Fibroblast of skin of left biceps (primary cell): ENCODE data around the gene AKAP10.
A peak's percentile ranks its signal among the peaks of the same experiment; 100 is the strongest.
"Not testable (repeated sequence)": the region's sequence is repeated elsewhere in the genome, so short reads cannot be mapped to it uniquely, and the experiment has no call there.

Experiments used
- DNase-seq, 2 experiments: peaks; one replicate each; pipeline ENCODE4 v3.0.0-alpha.2; 2013; ENCODE audit warnings: low read depth in 2 of 2

AKAP10 gene

GRCh38 chr17:19933628-19934027 lies 44.0 kb downstream of the AKAP10 start:
- no peak for DNase-seq

GRCh38 chr17:19933221-19933620 lies 44.4 kb downstream of the AKAP10 start:
- no peak for DNase-seq

GRCh38 chr17:19928299-19928698 lies 49.3 kb downstream of the AKAP10 start:
- no peak for DNase-seq

GRCh38 chr17:19915245-19915978 lies 62.2 kb downstream of the AKAP10 start:
- DNase-seq = no peak

- DNase-seq = no peak
These were observed 66.6 kb downstream of the AKAP10 start for GRCh38 chr17:19911033-19911432.

- DNase-seq = no peak
These were observed 68.5 kb downstream of the AKAP10 start for GRCh38 chr17:19909139-19909538.

GRCh38 chr17:19905502-19905901 lies 72.1 kb downstream of the AKAP10 start:
- no peak for DNase-seq

GRCh38 chr17:19904924-19905323 lies 72.7 kb downstream of the AKAP10 start:
- DNase-seq = no peak

GRCh38 chr17:19904412-19904811 lies 73.2 kb downstream of the AKAP10 start:
- no peak for DNase-seq

- no peak for DNase-seq
These were observed 76.8 kb downstream of the AKAP10 start for GRCh38 chr17:19900809-19901208.

GRCh38 chr17:19897903-19898302 lies 79.7 kb downstream of the AKAP10 start:
- DNase-seq = peak; percentile 21 to 25

GRCh38 chr17:19897090-19897837 lies 80.4 kb downstream of the AKAP10 start:
- no peak for DNase-seq

- DNase-seq = no peak
These were observed 80.9 kb downstream of the AKAP10 start for GRCh38 chr17:19896679-19897078.

- not testable (repeated sequence) for DNase-seq
These were observed 87.1 kb downstream of the AKAP10 start for GRCh38 chr17:19890554-19890953.

- DNase-seq = not testable (repeated sequence)
These were observed 87.6 kb downstream of the AKAP10 start for GRCh38 chr17:19890001-19890400.

GRCh38 chr17:19886116-19886515 lies 91.5 kb downstream of the AKAP10 start:
- DNase-seq = no peak

GRCh38 chr17:19883537-19884215 lies 94.0 kb downstream of the AKAP10 start:
- no peak for DNase-seq

GRCh38 chr17:19880393-19880792 lies 97.2 kb downstream of the AKAP10 start:
- no peak for DNase-seq

- no peak for DNase-seq
These were observed 100.2 kb downstream of the AKAP10 start for GRCh38 chr17:19877364-19877945.

GRCh38 chr17:19876529-19877161 lies 101.0 kb downstream of the AKAP10 start:
- DNase-seq = no peak

- no peak for DNase-seq
These were observed 103.4 kb downstream of the AKAP10 start for GRCh38 chr17:19874256-19874655.

GRCh38 chr17:19873346-19873745 lies 104.3 kb downstream of the AKAP10 start:
- DNase-seq = no peak
